B cell (primary cell): Measurements from ENCODE around the gene APLP2. TPM values are rescaled to one million over a fixed set of nuclear protein-coding genes. Genes with fewer than 3 reads are reported as not detected.

ENCODE experiments used
- ATAC-seq: fragments of 200-7000 bp; cut with Tn5 transposase; one replicate; pipeline ENCODE4 v1.10.0; 2021; ENCODE audit warnings: low read depth, mild to moderate bottlenecking, moderate number of reproducible peaks, moderate library complexity
- CTCF ChIA-PET: fragments of 350-600 bp; sonication (Branson Sonifier 250); formaldehyde crosslinking; loops from one replicate; lab custom pipeline; 2021; ENCODE audit warnings: antibody characterized with exemption, inconsistent platforms; lab: Charles Lee
- POLR2A ChIA-PET: fragments of 350-600 bp; sonication (Branson Sonifier 250); formaldehyde crosslinking; loops from one replicate; lab custom pipeline; 2021; ENCODE audit warnings: antibody characterized with exemption; lab: Charles Lee
- DNase-seq: peaks from one replicate; pipeline ENCODE4 v3.0.0; 2013
- H2AFZ ChIP-seq: 2 replicates; pipeline ENCODE4 v1.6.1; 2012; ENCODE audit warnings: mild to moderate bottlenecking, low read depth, low read length; ENCODE audit not compliant: insufficient read depth, poor library complexity, severe bottlenecking
- H3K27ac ChIP-seq, 2 donors: 1 replicate in 1 of 2; 2 replicates in 1 of 2; pipeline ENCODE4 v1.5.1; 2012 to 2013; ENCODE audit warnings: low read length in 2 of 2, mild to moderate bottlenecking in 2 of 2, moderate library complexity in 1 of 2
- H3K27me3 ChIP-seq, 4 experiments: fragments of 200-600 bp in 1 of 4; sonication (generic) in 1 of 4; replicated peaks in 1 of 4; 1 replicate in 2 of 4; 2 replicates in 2 of 4; pipeline versions ENCODE4 v1.6.1 to v1.7.0; 2013 to 2016; ENCODE audit warnings: low read length in 3 of 4, mild to moderate bottlenecking in 2 of 4, mixed read lengths in 1 of 4, moderate library complexity in 1 of 4; ENCODE audit not compliant: insufficient read depth in 4 of 4, control insufficient read depth in 3 of 4; ENCODE audit errors: control extremely low read depth in 1 of 4
- H3K36me3 ChIP-seq, 2 experiments: replicated peaks in 1 of 2; 1 replicate in 1 of 2; 2 replicates in 1 of 2; pipeline versions ENCODE4 v1.6.1 to v1.7.1; 2013; ENCODE audit warnings: low read length in 1 of 2; ENCODE audit not compliant: insufficient read depth in 2 of 2, control insufficient read depth in 1 of 2; ENCODE audit errors: control extremely low read depth in 1 of 2, extremely low read depth in 1 of 2
- H3K4me1 ChIP-seq, 2 donors: fragments of 200-600 bp in 1 of 2; sonication (generic) in 1 of 2; 1 replicate in 1 of 2; 2 replicates in 1 of 2; pipeline versions ENCODE4 v1.5.1 to v1.6.1; 2013 to 2017; ENCODE audit warnings: low read length in 2 of 2; ENCODE audit not compliant: control insufficient read depth in 2 of 2, insufficient read depth in 2 of 2
- H3K4me2 ChIP-seq: replicated peaks from 2 replicates; pipeline ENCODE3; 2012; ENCODE audit warnings: mild to moderate bottlenecking, low read depth, low read length; ENCODE audit not compliant: poor library complexity, severe bottlenecking
- H3K4me3 ChIP-seq, 5 experiments: fragments of 200-600 bp in 1 of 5; sonication (generic) in 1 of 5; 1 replicate in 3 of 5; 2 replicates in 2 of 5; pipeline versions ENCODE4 v1.5.1 to v1.7.0; 2011 to 2016; ENCODE audit warnings: low read length in 4 of 5, mild to moderate bottlenecking in 4 of 5, low read depth in 2 of 5, control low read depth in 1 of 5, moderate library complexity in 1 of 5; ENCODE audit not compliant: insufficient read depth in 1 of 5; ENCODE audit errors: control extremely low read depth in 1 of 5, extremely low read depth in 1 of 5
- H3K79me2 ChIP-seq: fragments of 200-600 bp; sonication (generic); one replicate; pipeline ENCODE4 v1.6.0; 2016; ENCODE audit warnings: low read length; ENCODE audit not compliant: control insufficient read depth, insufficient read depth
- H3K9ac ChIP-seq: fragments of 200-600 bp; sonication (generic); 2 replicates; pipeline ENCODE4 v1.6.1; 2017; ENCODE audit warnings: mild to moderate bottlenecking, low read length, moderate library complexity
- H3K9me3 ChIP-seq, 3 donors: one replicate each; pipeline versions ENCODE4 v1.6.1 to v1.7.1; 2013; ENCODE audit warnings: low read length in 2 of 3; ENCODE audit not compliant: control insufficient read depth in 2 of 3, insufficient read depth in 1 of 3; ENCODE audit errors: control extremely low read depth in 1 of 3
- H4K20me1 ChIP-seq: 2 replicates; pipeline ENCODE4 v1.6.0; 2012; ENCODE audit warnings: mild to moderate bottlenecking, low read length; ENCODE audit not compliant: insufficient read depth, control insufficient read depth, poor library complexity, severe bottlenecking
- H3K27ac Mint-ChIP-seq: one replicate; pipeline ENCODE4 v1.8.0; 2021; ENCODE audit warnings: mixed read lengths
- H3K27me3 Mint-ChIP-seq: one replicate; pipeline ENCODE4 v1.8.0; 2021; ENCODE audit warnings: mixed read lengths
- H3K4me1 Mint-ChIP-seq: one replicate; pipeline ENCODE4 v1.8.0; 2021; ENCODE audit warnings: mixed read lengths
- H3K4me3 Mint-ChIP-seq: one replicate; pipeline ENCODE4 v1.8.0; 2021; ENCODE audit warnings: mixed read lengths
- H3K9me3 Mint-ChIP-seq: one replicate; pipeline ENCODE4 v1.8.0; 2022; ENCODE audit warnings: mixed read lengths; ENCODE audit not compliant: insufficient read depth
- CTCF ChIP-seq: fragments of 200-600 bp; IDR thresholded peaks from one replicate; pipeline ENCODE4 v1.8.0; 2022; ENCODE audit warnings: antibody characterized with exemption, mild to moderate bottlenecking
- EZH2 ChIP-seq: IDR thresholded peaks from 2 replicates; pipeline ENCODE4 v1.6.1; 2012; ENCODE audit warnings: borderline replicate concordance, low read depth, mild to moderate bottlenecking, moderate library complexity, low read length; ENCODE audit not compliant: insufficient read depth, poor library complexity, severe bottlenecking
- WGBS: methylation state at CpG from one replicate; pipeline ENCODE4 v1.1.5; 2013; ENCODE audit warnings: missing lambda C conversion rate; ENCODE audit not compliant: insufficient coverage; 5-methylcytosine and 5-hydroxymethylcytosine counted together
- intact Hi-C: fragments of 100-400 bp; cut with micrococcal nuclease; formaldehyde crosslinking; loops from one replicate; pipeline ENCODE4 v1.10.0; 2022
- polyA plus RNA-seq: library from polyadenylated mRNA; depleted of rRNA; stranded (reverse); fragments of >200 nt; gene quantifications from 2 replicates; pipeline ENCODE4 v1.2.3, GENCODE V29; 2012
- total RNA-seq, 2 donors: library from RNA; stranded (reverse); fragments of 120-200 nt in 1 of 2; gene quantifications; 1 replicate in 1 of 2; 2 replicates in 1 of 2; pipeline versions ENCODE4 v1.2.3 to v1.2.4, GENCODE V29; 2013 to 2022

Gene APLP2
- total and polyA plus RNA-seq, 2 donors (not counting 1 experiment from before 2014, with no cell fraction given) = 84.2 to 102 TPM

GRCh38 chr11:130145975-130146776 is 76.5 kb downstream of the APLP2 start:
- 75% methylated on average over 7 of the region's 15 CpGs for WGBS
- Histone ChIP-seq H3K4me2 (peak overlapping the region; percentile 39), H3K9me3 (no peaks in the 10 kb centered on the region), H3K27ac (peak overlapping the region; percentile 61 to 75), H4K20me1 (no peaks in the 10 kb centered on the region), H3K4me1 (peaks cover 16 to 34% of the 10 kb centered on the region in 2 donors), H3K36me3 (peaks cover 1 to 22% of the 10 kb centered on the region in 2 experiments), H3K9ac (no peak overlapping the region), H3K79me2 (no peaks in the 10 kb centered on the region), H3K4me3 (no peak overlapping the region), H3K27me3 (no peaks in the 10 kb centered on the region), H2AFZ (no peak overlapping the region)
- intact Hi-C loops = loop anchor here (2.0 kb wide), 2 partner anchors 15 to 67 kb away; no protein-coding TSS in a partner anchor
- peak overlapping the region; percentile 30 for H3K4me3 Mint-ChIP-seq
- peak overlapping the region; percentile 68 for H3K27ac Mint-ChIP-seq
- no peaks in the 10 kb centered on the region for H3K27me3 Mint-ChIP-seq
- CTCF ChIA-PET = interaction anchor here (0.5 to 4.8 kb wide), 14 partner anchors 10 to 748 kb away, joined by 3 to 47 read pairs (median 4); no protein-coding TSS in a partner anchor
- no peaks in the 10 kb centered on the region for H3K9me3 Mint-ChIP-seq
- ATAC-seq (peak; percentile 23), DNase-seq (no peak)
- TF ChIP-seq CTCF = no peak
- TF ChIP-seq EZH2 = no peak
- H3K4me1 Mint-ChIP-seq = peaks cover 37% of the 10 kb centered on the region
- POLR2A ChIA-PET = interaction anchor here (0.7 to 1.1 kb wide), 6 partner anchors 14 to 76 kb away, joined by 3 to 8 read pairs (median 4); partner anchors contain the start of genes APLP2 and ST14

GRCh38 chr11:130146796-130147195 is 77.1 kb downstream of the APLP2 start:
- no peak for TF ChIP-seq EZH2
- no peak for TF ChIP-seq CTCF
- ChIA-PET POLR2A (interaction anchor here (0.5 to 1.1 kb wide), 6 partner anchors 13 to 144 kb away, joined by 3 to 8 read pairs (median 6); partner anchors contain the start of genes APLP2, PRDM10 and ST14), CTCF (interaction anchor here (0.6 to 4.8 kb wide), 12 partner anchors 9 to 331 kb away, joined by 3 to 47 read pairs (median 4); no protein-coding TSS in a partner anchor)
- ATAC-seq (peak; percentile 85), DNase-seq (peak; percentile 76)
- no peaks in the 10 kb centered on the region for H3K27me3 Mint-ChIP-seq
- peaks cover 1 to 17% of the 10 kb centered on the region in 2 experiments for H3K36me3 ChIP-seq
- H3K4me1 ChIP-seq = peaks cover 16 to 34% of the 10 kb centered on the region in 2 donors
- no peaks in the 10 kb centered on the region for H3K79me2 ChIP-seq
- peak overlapping the region; percentile 68 for H3K27ac Mint-ChIP-seq
- intact Hi-C loops = loop anchor here (1.0 to 2.0 kb wide), 3 partner anchors 14 to 66 kb away; no protein-coding TSS in a partner anchor
- H3K4me3 Mint-ChIP-seq = peak overlapping the region; percentile 30
- no peak overlapping the region for H2AFZ ChIP-seq
- H3K27me3 ChIP-seq = no peaks in the 10 kb centered on the region
- WGBS = 11% methylated on average over 5 of the region's 5 CpGs
- H3K27ac ChIP-seq = peak overlapping the region; percentile 61 to 75
- peaks cover 42% of the 10 kb centered on the region for H3K4me1 Mint-ChIP-seq
- no peak overlapping the region for H3K4me3 ChIP-seq
- peak overlapping the region; percentile 39 for H3K4me2 ChIP-seq
- no peaks in the 10 kb centered on the region for H3K9me3 ChIP-seq
- no peaks in the 10 kb centered on the region for H3K9me3 Mint-ChIP-seq
- no peak overlapping the region for H3K9ac ChIP-seq
- H4K20me1 ChIP-seq = no peaks in the 10 kb centered on the region
